ENCODE data around the gene KAT2B. TPM values are rescaled to one million over a fixed set of nuclear protein-coding genes. Genes with fewer than 3 reads are reported as not detected.

KAT2B gene
- total RNA-seq, 1 experiment from 2014 or later, result 3.7 TPM

DNA sequence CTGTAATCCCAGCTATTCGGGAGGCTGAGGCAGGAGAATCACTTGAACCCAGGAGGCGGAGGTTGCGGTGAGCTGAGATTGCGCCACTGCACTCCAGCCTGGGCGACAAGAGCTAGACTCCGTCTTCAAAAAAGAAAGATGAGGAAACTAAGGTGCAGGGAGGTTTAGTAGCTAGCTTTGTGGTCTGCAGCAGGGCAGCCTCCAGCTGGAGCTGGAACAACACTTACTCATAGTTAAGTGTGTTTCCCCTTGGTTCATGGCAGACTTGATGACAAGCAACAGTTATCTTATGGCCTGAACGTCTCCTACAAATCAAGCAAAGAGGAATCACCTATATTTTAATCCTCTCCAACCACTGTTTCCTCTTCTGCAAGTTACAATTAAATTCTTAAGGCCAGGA is 12.6 kb downstream of the KAT2B start:
- ATAC-seq (no peak), DNase-seq (ENCODE audit: low read depth, low spot score) (no peak)
- Histone ChIP-seq H3K27ac (ENCODE audit: low read depth, low read length) (no peak overlapping the region), H3K27me3 (ENCODE audit: insufficient read depth, low read length) (no peaks in the 10 kb centered on the region), H3K9me3 (ENCODE audit: control insufficient read depth in 1 of 2, insufficient read depth in 1 of 2, low read depth in 1 of 2, low read length in 2 of 2) (no peaks in the 10 kb centered on the region), H3K4me1 (ENCODE audit: control insufficient read depth in 1 of 2, insufficient read depth in 2 of 2, low read length in 2 of 2) (peaks cover 15 to 20% of the 10 kb centered on the region in 2 experiments), H3K36me3 (ENCODE audit: control insufficient read depth in 1 of 2, insufficient read depth in 2 of 2, low read length in 2 of 2) (no peaks in the 10 kb centered on the region), H3K9me2 (ENCODE audit: insufficient read depth) (no peaks in the 10 kb centered on the region), H3K79me2 (ENCODE audit: insufficient read depth, low read length) (no peaks in the 10 kb centered on the region), H4K20me1 (ENCODE audit: insufficient read depth) (no peaks in the 10 kb centered on the region), H3K4me2 (ENCODE audit: low read length) (no peak overlapping the region), H3K9ac (ENCODE audit: low read length) (no peak overlapping the region), H3K4me3 (replicated peaks in 1 of 2; ENCODE audit: low read depth in 1 of 2, low read length in 2 of 2) (no peak overlapping the region), H2AFZ (ENCODE audit: low read depth, low read length, poor library complexity, severe bottlenecking) (no peak overlapping the region)
- intact Hi-C loops (cut with micrococcal nuclease), result loop anchor here (5.0 kb wide), 1 partner anchor 134 kb away; the partner anchor contains the start of gene SGO1
- CTCF ChIA-PET, result no interaction called here
- RAD21 ChIA-PET (ENCODE audit: low non-redundant PET in 1 of 2, low total read pairs in 2 of 2, uncharacterized antibody in 2 of 2, unreplicated experiment in 2 of 2), result no interaction called here
- no peak for TF ChIP-seq POLR2A (IDR thresholded peaks at IDR 0.05; ENCODE audit: borderline replicate concordance, extremely low read depth, insufficient read depth, insufficient read length)
- TF ChIP-seq ZFX (IDR thresholded peaks at IDR 0.05), result no peak
- no peak for TF ChIP-seq POLR2AphosphoS5 (IDR thresholded peaks at IDR 0.05; ENCODE audit: low read depth, low read length)
- no peak for TF ChIP-seq EGR1 (IDR thresholded peaks at IDR 0.05; ENCODE audit: low read depth)
- TF ChIP-seq JUND (IDR thresholded peaks at IDR 0.05), result no peak
- TF ChIP-seq ATF3 (IDR thresholded peaks at IDR 0.05), result no peak
- no peak for TF ChIP-seq SRF (IDR thresholded peaks at IDR 0.05; ENCODE audit: low read depth)
- no peak for TF ChIP-seq SIN3A (IDR thresholded peaks at IDR 0.05; ENCODE audit: low read depth)
- TF ChIP-seq CBX3 (IDR thresholded peaks at IDR 0.05; ENCODE audit: low read depth), result no peak
- no peak for TF ChIP-seq CTCF (IDR thresholded peaks at IDR 0.05 in 2 of 3, conservative IDR thresholded peaks at IDR 0.05 in 1 of 3; ENCODE audit: borderline replicate concordance in 1 of 3, insufficient read depth in 1 of 3, low read depth in 2 of 3, low read length in 2 of 3)
- no peak for TF ChIP-seq EZH2 (IDR thresholded peaks at IDR 0.05)
- no peak for TF ChIP-seq YY1 (IDR thresholded peaks at IDR 0.05; ENCODE audit: extremely low read depth, insufficient replicate concordance, low read depth, low read length)
- TF ChIP-seq FOSL1 (IDR thresholded peaks at IDR 0.05; ENCODE audit: low read depth), result no peak
- no peak for TF ChIP-seq ZNF274 (IDR thresholded peaks at IDR 0.05; ENCODE audit: low read depth, low read length)
- no TSS peak for BruUV-seq (replicated peaks)
- POLR2A ChIA-PET, result no interaction called here
